Type B pancreatic cell (in vitro differentiated cells): ENCODE measurements around the gene SGCA. TPM values are rescaled to one million over a fixed set of nuclear protein-coding genes. Genes with fewer than 3 reads are reported as not detected.

Source experiments
- DNase-seq: peaks from one replicate; pipeline ENCODE4 v3.0.0; 2021; ENCODE audit warnings: mixed read lengths; ENCODE audit not compliant: unreplicated experiment; ENCODE audit errors: extremely low spot score
- H3K27ac Mint-ChIP-seq: 2 replicates; pipeline ENCODE4 v1.8.0; 2021; ENCODE audit warnings: mild to moderate bottlenecking, mixed read lengths
- H3K27me3 Mint-ChIP-seq: 2 replicates; pipeline ENCODE4 v1.8.0; 2021; ENCODE audit warnings: mixed read lengths
- H3K36me3 Mint-ChIP-seq: 2 replicates; pipeline ENCODE4 v1.8.0; 2021; ENCODE audit warnings: mixed read lengths
- H3K4me1 Mint-ChIP-seq: one replicate; pipeline ENCODE4 v1.8.0; 2021; ENCODE audit warnings: mixed read lengths; ENCODE audit not compliant: unreplicated experiment
- H3K4me3 Mint-ChIP-seq: 2 replicates; pipeline ENCODE4 v1.8.0; 2021; ENCODE audit warnings: mild to moderate bottlenecking, mixed read lengths
- H3K9me3 Mint-ChIP-seq: 2 replicates; pipeline ENCODE4 v1.8.0; 2021; ENCODE audit warnings: mixed read lengths
- total RNA-seq: library from RNA; stranded (reverse); gene quantifications from 2 replicates; pipeline ENCODE4 v1.2.1, GENCODE V29; 2021; ENCODE audit warnings: low replicate concordance
- TF ChIP-seq, protein P1 (sequence below): fragments of 200-600 bp; sonication (generic); conservative IDR thresholded peaks from 2 replicates; pipeline ENCODE4 v1.5.0; 2021; ENCODE audit warnings: antibody characterized with exemption, mild to moderate bottlenecking

Gene SGCA
- total RNA-seq, 1 donor from 2014 or later, result 0.72 TPM

DNA sequence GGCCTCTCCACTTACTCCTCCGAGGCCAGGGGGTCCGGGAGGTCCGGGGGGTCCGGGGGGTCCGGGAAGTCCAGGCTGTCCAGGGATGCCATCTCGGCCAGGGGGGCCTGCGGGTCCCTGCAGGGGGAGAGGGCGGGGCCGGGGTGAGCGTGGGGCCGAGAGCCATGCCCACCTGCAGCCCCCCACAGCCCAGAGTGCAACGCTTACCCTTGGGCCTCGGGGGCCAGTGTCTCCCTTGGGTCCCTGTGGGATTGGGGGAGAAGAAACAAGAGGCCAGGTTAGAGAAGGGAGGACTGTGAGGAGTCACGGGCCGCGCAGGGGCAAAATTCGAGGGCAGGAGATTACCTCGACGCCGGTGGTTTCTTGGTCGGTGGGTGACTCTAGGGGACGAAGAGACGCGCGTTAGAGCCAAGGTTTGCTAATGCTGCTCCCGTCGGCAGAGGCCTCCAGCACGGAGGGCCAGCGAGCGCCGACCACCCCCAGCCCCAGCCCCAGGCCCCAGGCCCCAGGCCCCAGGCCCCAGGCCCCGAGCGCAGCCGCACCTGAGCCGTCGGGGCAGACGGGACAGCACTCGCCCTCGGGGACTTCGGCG lies 33.5 kb downstream of the SGCA start:
- Mint-ChIP-seq H3K9me3 (no peaks in the 10 kb centered on the region), H3K4me1 (peaks cover 20% of the 10 kb centered on the region), H3K36me3 (no peaks in the 10 kb centered on the region), H3K27me3 (peaks cover 37% of the 10 kb centered on the region), H3K27ac (peak overlapping the region; percentile 96), H3K4me3 (peak overlapping the region; percentile 92)
- no peak for DNase-seq
- TF ChIP-seq, protein P1, sequence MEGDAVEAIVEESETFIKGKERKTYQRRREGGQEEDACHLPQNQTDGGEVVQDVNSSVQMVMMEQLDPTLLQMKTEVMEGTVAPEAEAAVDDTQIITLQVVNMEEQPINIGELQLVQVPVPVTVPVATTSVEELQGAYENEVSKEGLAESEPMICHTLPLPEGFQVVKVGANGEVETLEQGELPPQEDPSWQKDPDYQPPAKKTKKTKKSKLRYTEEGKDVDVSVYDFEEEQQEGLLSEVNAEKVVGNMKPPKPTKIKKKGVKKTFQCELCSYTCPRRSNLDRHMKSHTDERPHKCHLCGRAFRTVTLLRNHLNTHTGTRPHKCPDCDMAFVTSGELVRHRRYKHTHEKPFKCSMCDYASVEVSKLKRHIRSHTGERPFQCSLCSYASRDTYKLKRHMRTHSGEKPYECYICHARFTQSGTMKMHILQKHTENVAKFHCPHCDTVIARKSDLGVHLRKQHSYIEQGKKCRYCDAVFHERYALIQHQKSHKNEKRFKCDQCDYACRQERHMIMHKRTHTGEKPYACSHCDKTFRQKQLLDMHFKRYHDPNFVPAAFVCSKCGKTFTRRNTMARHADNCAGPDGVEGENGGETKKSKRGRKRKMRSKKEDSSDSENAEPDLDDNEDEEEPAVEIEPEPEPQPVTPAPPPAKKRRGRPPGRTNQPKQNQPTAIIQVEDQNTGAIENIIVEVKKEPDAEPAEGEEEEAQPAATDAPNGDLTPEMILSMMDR, result no peak

DNA sequence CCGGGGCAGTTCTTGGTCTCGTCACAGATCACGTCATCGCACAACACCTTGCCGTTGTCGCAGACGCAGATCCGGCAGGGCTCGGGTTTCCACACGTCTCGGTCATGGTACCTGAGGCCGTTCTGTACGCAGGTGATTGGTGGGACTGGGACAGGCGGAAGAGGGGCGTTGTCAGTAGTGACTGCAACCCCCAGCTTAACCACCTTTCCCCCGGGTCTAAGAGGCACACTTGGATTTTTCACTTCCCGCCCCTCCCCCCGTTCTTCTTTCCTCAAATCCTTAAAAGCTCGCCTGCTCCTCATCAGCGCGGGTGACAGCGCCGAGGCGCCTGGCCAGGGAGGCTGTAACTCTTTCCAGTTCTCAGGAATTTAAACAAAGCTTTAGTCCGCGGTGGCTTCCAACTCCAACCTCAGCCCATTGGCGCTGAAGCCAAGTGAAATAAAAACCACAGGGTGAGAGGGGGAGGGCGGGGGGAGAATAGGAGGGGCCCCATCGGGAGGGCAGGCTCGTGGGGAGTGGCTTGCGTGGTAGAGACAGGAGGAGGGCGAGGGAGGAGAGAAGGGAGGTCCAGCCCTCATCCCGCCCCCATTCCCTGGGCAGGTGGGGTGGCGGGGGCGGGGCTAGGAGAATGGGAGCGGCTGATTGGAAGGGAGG lies 34.1 kb downstream of the SGCA start:
- Mint-ChIP-seq H3K4me1 (peaks cover 22% of the 10 kb centered on the region), H3K36me3 (no peaks in the 10 kb centered on the region), H3K27me3 (peaks cover 39% of the 10 kb centered on the region), H3K9me3 (no peaks in the 10 kb centered on the region), H3K27ac (peak overlapping the region; percentile 96), H3K4me3 (peak overlapping the region; percentile 92)
- peak; percentile 86 for DNase-seq
- TF ChIP-seq, protein P1, result no peak

DNA sequence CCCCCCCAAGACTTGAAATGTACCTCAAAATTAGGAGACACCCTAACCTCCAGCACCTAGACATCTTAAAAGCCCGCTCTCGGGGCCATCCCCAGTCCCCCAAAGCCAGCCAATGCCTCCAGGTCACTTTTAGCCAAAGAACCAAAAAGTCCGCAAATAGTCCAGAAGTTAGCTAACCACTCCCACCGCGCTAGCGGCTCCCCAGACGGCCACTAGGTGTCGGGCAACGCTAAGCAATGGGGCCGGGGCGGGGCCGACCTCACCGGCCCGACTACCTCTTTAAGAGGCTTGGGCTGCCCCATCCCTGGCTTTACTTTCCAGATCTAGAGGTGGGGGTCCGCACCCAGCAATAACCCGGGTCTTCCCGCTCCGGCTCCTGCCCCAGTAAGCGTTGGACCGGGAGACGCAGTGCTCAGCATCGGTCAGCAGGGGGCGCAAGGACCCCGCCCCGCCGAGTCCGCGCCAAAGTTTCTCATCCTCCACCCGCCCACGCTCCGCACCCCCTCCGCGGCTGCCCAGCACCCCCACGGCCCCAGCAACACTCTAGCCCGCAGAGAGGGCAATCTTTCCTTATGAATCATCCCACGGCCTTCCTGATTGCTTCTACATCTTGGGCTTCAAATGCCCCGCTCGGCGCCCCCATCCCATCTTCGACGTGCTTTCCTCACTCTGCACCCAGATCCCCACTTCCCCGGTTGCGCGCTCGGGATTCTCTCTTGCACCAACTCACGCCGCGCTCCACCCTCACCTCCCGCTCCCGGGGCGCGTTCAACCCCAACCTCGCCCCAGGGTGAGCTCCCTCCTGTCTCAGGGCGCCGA lies 34.9 kb downstream of the SGCA start:
- Mint-ChIP-seq H3K27ac (peak overlapping the region; percentile 96), H3K4me3 (peak overlapping the region; percentile 92), H3K4me1 (peaks cover 29% of the 10 kb centered on the region), H3K36me3 (no peaks in the 10 kb centered on the region), H3K9me3 (no peaks in the 10 kb centered on the region), H3K27me3 (peaks cover 46% of the 10 kb centered on the region)
- peak; percentile 91 for DNase-seq
- TF ChIP-seq, protein P1, result peak; percentile 100

DNA sequence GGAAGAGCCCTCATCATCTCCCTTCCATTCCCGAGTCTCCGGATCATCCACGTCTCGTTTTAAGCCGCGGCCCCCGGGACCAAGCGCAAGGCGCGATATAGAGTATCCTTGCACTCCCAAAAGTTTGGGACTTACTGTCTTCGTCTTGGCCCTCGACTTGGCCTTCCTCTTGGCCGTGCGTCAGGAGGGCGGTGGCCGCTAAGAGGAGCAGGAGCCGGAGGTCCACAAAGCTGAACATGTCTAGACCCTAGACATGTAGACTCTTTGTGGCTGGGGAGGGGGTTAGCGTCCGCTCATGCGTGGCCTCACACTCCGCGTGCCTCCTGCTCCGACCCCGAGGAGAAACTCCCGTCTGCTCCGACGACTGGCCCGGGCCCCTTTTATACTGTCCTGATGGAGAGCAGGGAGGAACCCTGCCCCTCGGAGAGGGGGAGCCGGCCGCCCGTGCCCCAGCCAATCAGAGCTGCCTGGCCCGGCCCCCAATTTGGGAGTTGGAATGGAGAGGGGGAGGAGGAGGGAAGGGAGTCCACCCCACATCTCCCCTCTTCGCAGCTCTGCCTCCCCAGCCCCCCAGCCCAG lies 35.6 kb downstream of the SGCA start, which contains the start of gene COL1A1:
Gene COL1A1 (minus strand): TSS at position 356 of the 579 bp plus-strand sequence. CDS start 118 bp downstream, at position 238.
- H3K4me1 Mint-ChIP-seq, result peaks cover 34% of the 10 kb centered on the region

DNA sequence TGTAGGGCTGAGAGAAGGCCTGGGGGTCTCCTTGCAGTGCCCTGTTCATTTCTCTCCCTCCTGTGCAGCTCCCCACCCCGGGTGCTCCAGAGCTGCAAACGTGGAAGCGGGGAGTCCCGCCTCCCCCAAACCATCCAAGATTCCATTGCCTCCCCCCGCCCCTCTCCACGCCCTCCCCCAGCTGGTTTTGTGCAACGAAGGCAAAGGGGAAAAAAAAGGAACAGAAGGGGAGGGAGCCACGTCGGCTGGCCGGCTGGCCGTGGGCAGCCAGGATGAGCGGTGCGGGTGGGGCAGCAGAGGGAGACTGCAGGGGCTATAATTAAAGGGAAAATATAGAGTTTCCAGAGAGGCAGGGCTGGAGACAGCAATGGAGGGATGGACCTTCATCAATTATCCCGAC lies 37.3 kb downstream of the SGCA start:
- TF ChIP-seq, protein P1, result no peak
- no peak for DNase-seq
- Mint-ChIP-seq H3K27ac (no peak overlapping the region), H3K36me3 (no peaks in the 10 kb centered on the region), H3K9me3 (no peaks in the 10 kb centered on the region), H3K4me3 (no peak overlapping the region), H3K27me3 (peaks cover 54% of the 10 kb centered on the region), H3K4me1 (peaks cover 49% of the 10 kb centered on the region)

More for the DNA sequence above, 35.6 kb downstream of the SGCA start, which contains the start of gene COL1A1:
- TF ChIP-seq, protein P1, result no peak
- no peak for DNase-seq
- no peaks in the 10 kb centered on the region for H3K36me3 Mint-ChIP-seq
- H3K9me3 Mint-ChIP-seq, result no peaks in the 10 kb centered on the region
- peak within 1 kb of the TSS; percentile 92 for H3K4me3 Mint-ChIP-seq
- H3K27ac Mint-ChIP-seq, result peak within 1 kb of the TSS; percentile 96
- peaks cover 48% of the 10 kb centered on the region for H3K27me3 Mint-ChIP-seq
